Globus pallidus (tissue), 1 donor: ENCODE measurements around the gene RAB6B.

Source experiments
- DNase-seq: peaks from one replicate; pipeline ENCODE4 v3.0.0-alpha.2; 2015; ENCODE audit warnings: low spot score

The RAB6B gene

GRCh38 chr3:133894353-133895207, 1.1 kb downstream of the RAB6B start:
- no peak for DNase-seq

GRCh38 chr3:133893683-133894352, 1.9 kb downstream of the RAB6B start:
- DNase-seq: no peak

- DNase-seq: no peak
Observed at GRCh38 chr3:133892541-133893231, 3.0 kb downstream of the RAB6B start.

GRCh38 chr3:133891662-133892378, 3.9 kb downstream of the RAB6B start:
- DNase-seq: no peak

DNA sequence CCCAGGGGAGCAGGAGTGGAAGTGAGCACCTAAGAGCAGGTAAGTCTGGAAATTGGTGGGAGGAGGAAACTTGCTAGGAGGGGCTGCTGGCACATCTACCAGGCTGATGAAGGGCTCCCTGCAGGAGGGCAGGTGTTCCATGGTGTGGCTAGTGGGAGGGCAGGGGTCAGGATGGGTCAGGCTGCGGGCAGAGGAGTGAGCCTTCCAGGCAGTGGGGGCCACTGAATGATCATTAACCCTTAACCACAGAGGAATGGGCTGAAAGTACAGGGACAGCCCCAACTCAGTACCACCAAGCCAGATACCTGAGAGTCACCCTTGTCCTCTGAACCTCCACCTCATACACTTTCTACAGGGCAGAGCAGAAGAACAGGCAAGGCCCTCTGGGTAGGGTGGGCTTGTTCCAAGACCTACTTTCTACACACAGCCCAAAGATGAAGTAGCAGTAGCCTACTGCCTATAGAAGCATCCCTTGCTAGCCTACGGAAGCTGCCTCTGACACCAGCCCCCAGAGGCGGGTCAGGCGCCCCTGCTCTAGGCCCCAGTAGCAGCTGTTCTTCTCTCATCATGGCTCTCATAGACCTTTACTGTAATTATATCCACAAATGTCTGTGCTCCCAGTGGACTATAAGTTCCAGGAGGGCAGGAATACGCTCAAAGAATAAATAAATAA, 4.6 kb downstream of the RAB6B start:
- no peak for DNase-seq

GRCh38 chr3:133890037-133890436, 5.6 kb downstream of the RAB6B start:
- no peak for DNase-seq

- no peak for DNase-seq
Observed at GRCh38 chr3:133888726-133889340, 6.8 kb downstream of the RAB6B start.

- no peak for DNase-seq
Observed at GRCh38 chr3:133887803-133888703, 7.6 kb downstream of the RAB6B start.

DNA sequence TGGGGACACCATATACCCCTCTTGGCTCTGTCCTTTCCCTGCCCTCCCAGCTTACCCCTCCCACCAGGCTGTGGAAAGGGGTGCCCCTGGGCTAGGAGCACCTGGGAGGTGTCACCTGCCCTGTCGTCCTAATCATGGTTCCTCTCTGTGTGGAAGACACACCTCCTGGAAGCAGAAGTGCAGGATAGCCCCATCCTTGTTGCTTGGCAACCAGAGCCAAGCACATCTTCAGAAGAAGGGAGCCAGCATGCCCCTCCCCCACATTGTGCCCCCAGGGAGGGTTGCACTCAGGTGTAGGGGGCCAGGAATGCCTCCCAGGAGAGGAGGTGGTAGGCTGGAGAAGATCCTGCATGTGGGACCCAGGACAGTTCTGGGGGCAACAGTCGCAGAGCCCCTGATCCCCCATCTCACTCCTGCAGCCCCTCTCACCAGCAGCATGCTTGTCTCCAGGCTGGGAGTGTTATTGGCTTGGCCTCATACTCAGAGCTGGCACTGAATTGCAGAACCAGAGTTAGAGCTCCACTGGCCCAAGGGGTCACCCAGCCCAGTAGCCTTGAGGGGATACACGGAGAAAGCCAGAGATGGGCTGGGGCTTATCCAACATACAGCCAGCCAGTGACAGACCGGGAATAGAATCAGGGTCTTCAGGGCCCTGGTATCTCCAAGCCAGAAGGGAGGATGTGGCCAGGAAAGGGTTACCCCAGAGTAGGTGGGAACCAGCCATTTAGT, 8.4 kb downstream of the RAB6B start:
- no peak for DNase-seq

DNA sequence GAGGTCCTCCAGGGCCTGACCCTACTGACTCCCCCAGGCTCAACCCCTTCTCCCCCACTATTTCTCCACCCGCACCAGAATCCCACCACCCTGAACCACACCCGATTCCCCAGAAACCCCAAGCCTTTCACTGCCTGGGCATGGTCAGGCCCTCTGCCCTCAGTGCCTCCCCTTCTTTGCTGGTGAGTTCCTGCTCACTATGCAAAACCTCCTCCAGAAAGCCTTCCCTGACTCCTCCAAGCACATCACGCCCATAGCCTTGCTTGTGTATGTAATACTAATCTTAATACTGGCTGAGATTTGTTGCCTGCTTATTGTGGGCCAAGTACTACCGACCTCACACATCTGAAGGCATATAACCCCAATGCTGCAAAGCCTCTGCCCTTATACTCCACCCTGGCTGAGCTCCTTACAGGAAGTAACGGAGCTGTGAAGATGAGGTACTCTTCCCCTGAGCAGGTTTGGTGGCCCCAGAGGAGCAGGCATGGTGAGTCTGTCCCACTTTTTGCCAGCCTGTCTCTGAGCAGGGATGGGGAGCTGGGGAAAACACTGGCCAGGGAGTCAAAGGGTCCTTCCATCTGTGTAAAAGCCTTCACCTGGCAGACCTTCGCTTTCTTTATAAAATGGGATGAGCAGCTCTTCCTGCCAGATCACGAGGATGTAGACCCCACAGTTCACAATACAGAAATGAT, 9.5 kb downstream of the RAB6B start:
- DNase-seq: no peak

- no peak for DNase-seq
Observed at GRCh38 chr3:133884887-133885711, 10.6 kb downstream of the RAB6B start.

DNA sequence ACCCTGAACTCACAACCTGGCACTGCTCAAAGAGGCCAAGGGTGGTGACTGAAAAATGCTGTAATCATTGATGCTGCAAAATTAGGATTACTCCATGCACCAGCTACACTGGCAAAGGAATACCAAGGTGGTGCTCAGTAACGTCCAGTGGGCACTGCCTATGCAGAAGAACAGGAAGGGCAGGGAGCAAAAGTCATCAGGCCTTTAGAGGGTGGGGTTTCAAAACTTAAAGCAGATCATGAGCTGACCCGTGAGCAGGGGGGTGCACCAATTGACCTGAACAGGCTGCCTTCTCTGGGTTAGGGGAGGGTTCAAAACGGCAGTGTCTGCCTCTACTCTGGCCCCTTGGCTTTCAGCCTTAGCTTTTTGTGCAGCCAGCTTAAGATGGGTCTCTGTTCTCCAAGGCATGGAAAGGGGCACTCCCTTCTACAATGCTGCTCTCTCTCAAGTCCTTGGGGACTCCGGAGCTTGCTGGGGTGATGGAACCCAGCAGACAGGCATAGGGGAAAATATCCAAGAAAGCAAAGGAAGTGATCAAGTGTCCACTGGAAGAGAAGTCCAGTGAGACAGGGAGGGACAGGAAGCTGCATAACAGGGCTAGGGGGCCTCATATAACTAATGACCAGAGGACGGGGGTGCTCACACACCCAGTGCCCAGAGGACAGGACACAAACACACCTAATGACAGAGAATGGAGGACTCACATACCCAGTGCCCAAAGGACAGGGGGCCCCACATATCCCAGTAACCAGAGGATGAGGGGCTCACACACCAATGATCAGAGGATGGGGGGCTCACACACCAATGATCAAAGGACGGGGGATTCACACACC, 11.4 kb downstream of the RAB6B start:
- no peak for DNase-seq

- DNase-seq: no peak
Observed at GRCh38 chr3:133883641-133884040, 12.0 kb downstream of the RAB6B start.

DNA sequence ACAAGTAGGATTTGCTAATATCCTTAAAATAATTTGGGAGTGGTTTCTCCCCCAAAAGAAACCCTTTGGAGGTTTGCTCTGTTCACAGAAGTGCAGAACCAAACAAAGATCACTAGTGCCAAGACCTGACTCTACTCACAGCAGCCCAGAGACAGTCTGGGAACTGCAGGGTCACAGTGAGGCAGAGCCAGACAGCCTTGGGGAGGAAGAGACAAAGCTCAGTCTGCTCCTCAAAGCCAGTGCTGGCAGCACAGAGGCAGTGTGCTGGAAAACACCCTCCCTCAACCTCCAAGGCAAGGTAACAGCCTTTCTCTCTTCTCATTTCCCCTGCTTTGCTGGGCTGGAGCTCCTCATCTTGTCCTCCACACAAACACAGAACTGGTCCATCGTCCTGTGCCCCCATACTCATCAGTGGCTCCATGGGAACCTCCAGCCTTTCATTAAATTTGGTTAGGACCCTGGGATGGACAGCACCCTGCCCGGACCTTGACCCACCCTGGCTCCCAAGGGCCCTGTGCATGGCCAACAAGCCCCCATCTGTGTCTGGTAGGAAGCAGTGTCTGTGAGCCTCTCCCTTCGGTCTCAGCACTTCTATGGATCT, 12.6 kb downstream of the RAB6B start:
- DNase-seq: no peak

DNA sequence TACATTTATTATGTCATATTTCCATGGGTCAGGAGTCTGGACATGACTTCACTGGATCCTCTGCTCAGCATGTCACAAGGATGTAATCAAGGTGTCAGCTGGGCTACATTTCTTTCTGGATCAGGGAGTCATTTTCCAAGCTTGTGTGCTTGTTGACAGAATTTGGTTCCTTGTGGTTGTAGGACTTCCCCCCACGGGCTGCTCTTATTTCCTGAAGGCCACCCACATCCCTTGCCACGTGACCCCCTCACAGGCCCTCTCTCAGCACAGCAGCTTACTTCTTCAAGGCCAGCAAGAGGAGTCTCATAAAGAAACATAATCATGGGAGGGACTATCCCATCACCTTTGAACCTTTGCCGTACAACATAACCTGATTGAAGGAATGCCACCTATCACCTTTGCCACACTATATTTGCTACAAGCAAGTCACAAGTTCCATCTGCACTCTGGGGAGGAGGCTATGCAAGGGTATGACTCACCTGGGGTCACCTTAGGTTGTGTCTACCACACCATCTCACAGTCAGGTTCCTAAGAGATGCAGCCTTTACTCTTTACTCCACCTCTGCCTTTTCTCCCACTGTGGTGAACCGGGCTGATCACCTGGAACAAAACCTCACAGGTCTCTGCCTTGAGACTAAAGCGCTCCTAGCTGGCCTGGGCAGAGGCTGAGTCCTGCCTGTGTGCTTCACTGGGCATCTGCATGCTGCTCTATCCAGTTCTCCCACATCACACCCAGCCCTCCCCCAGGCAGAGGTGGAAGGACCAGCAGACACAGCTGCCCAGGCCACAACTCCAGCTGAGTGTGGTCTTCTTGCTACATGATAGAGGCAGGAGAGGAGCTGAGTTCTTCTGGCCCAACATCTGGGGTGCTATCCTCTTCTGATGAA, 13.5 kb downstream of the RAB6B start:
- DNase-seq: no peak

- no peak for DNase-seq
Observed at GRCh38 chr3:133881492-133881891, 14.2 kb downstream of the RAB6B start.
